ENCODE data around the gene AGBL5.

DNA sequence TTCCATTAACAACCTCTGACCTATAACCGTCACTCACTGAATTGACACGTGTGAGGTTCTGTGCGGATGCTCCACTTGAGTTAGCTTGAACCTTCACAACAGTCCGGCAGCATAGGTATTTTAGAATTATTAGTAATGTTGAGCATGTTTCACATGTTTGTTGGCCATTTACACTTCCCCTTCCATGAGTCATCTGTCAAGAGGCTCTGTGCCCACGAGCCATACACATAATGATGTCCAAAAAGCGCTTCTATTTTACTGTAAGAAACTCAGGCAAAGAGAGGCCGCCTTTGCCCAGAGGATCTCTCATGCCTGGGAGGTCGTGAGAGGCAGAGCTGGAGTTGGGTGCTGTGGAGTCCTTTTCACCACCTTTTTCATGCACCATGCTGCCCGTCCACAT, 47.6 kb upstream of the AGBL5 start:
- no peak for TF ChIP-seq POLR2A (IDR thresholded peaks at IDR 0.05)
- TF ChIP-seq, protein P1, sequence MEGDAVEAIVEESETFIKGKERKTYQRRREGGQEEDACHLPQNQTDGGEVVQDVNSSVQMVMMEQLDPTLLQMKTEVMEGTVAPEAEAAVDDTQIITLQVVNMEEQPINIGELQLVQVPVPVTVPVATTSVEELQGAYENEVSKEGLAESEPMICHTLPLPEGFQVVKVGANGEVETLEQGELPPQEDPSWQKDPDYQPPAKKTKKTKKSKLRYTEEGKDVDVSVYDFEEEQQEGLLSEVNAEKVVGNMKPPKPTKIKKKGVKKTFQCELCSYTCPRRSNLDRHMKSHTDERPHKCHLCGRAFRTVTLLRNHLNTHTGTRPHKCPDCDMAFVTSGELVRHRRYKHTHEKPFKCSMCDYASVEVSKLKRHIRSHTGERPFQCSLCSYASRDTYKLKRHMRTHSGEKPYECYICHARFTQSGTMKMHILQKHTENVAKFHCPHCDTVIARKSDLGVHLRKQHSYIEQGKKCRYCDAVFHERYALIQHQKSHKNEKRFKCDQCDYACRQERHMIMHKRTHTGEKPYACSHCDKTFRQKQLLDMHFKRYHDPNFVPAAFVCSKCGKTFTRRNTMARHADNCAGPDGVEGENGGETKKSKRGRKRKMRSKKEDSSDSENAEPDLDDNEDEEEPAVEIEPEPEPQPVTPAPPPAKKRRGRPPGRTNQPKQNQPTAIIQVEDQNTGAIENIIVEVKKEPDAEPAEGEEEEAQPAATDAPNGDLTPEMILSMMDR (IDR thresholded peaks at IDR 0.05 in 4 of 5, conservative IDR thresholded peaks at IDR 0.05 in 1 of 5), result no peak

All from gastrocnemius medialis (tissue), 4 donors.